ENCODE results near the gene DOCK11.

DNA sequence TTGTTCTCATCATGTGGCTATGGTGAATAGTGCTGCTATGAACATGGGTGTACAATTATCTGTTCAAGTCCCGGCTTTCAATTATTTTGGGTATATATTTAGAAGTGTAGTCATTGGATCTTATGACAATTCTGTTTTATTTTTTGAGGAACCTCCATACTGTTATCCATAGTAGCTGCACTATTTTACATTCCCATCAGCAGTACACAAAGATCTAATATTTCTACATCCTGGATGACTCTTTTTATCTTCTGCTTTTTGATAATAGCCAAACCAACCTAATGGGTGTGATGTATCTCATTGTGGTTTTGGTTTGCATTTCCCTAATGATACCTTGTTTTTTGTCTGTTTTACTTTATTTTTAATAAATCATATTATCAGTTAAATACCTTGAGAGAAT is 218.9 kb downstream of the DOCK11 start:
- TF ChIP-seq, protein P1, sequence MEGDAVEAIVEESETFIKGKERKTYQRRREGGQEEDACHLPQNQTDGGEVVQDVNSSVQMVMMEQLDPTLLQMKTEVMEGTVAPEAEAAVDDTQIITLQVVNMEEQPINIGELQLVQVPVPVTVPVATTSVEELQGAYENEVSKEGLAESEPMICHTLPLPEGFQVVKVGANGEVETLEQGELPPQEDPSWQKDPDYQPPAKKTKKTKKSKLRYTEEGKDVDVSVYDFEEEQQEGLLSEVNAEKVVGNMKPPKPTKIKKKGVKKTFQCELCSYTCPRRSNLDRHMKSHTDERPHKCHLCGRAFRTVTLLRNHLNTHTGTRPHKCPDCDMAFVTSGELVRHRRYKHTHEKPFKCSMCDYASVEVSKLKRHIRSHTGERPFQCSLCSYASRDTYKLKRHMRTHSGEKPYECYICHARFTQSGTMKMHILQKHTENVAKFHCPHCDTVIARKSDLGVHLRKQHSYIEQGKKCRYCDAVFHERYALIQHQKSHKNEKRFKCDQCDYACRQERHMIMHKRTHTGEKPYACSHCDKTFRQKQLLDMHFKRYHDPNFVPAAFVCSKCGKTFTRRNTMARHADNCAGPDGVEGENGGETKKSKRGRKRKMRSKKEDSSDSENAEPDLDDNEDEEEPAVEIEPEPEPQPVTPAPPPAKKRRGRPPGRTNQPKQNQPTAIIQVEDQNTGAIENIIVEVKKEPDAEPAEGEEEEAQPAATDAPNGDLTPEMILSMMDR (IDR thresholded peaks at IDR 0.05; ENCODE audit: poor library complexity) = no peak
- TF ChIP-seq EZH2 (IDR thresholded peaks at IDR 0.05; ENCODE audit: borderline replicate concordance) = no peak

Measured in hepatocyte (in vitro differentiated cells).